ENCODE data around the gene LRRK2. TPM values are rescaled to one million over a fixed set of nuclear protein-coding genes. Genes with fewer than 3 reads are reported as not detected.

The LRRK2 gene
- total RNA-seq, 1 donor from 2014 or later = 0.52 TPM

GRCh38 chr12:40327535-40327934 lies 102.7 kb downstream of the LRRK2 start:
- TF ChIP-seq CTCF (conservative IDR thresholded peaks at IDR 0.05; ENCODE audit: low read depth, low read length) = no peak
- H3K4me3 ChIP-seq (ENCODE audit: low read depth, low read length) = no peak overlapping the region
- DNase-seq (ENCODE audit: low read depth) = no peak

GRCh38 chr12:40330180-40330579 lies 105.4 kb downstream of the LRRK2 start:
- no peak for DNase-seq (ENCODE audit: low read depth)
- no peak overlapping the region for H3K4me3 ChIP-seq (ENCODE audit: low read depth, low read length)
- no peak for TF ChIP-seq CTCF (conservative IDR thresholded peaks at IDR 0.05; ENCODE audit: low read depth, low read length)

GRCh38 chr12:40331886-40332285 lies 107.1 kb downstream of the LRRK2 start:
- DNase-seq (ENCODE audit: low read depth) = no peak
- H3K4me3 ChIP-seq (ENCODE audit: low read depth, low read length) = no peak overlapping the region
- no peak for TF ChIP-seq CTCF (conservative IDR thresholded peaks at IDR 0.05; ENCODE audit: low read depth, low read length)

- DNase-seq (ENCODE audit: low read depth) = no peak
- no peak for TF ChIP-seq CTCF (conservative IDR thresholded peaks at IDR 0.05; ENCODE audit: low read depth, low read length)
- no peak overlapping the region for H3K4me3 ChIP-seq (ENCODE audit: low read depth, low read length)
These were observed 111.2 kb downstream of the LRRK2 start for GRCh38 chr12:40335991-40336390.

GRCh38 chr12:40336573-40337199 lies 111.9 kb downstream of the LRRK2 start:
- no peak overlapping the region for H3K4me3 ChIP-seq (ENCODE audit: low read depth, low read length)
- TF ChIP-seq CTCF (conservative IDR thresholded peaks at IDR 0.05; ENCODE audit: low read depth, low read length) = peak; percentile 49
- DNase-seq (ENCODE audit: low read depth) = no peak

GRCh38 chr12:40338071-40338470 lies 113.3 kb downstream of the LRRK2 start:
- no peak overlapping the region for H3K4me3 ChIP-seq (ENCODE audit: low read depth, low read length)
- no peak for DNase-seq (ENCODE audit: low read depth)
- TF ChIP-seq CTCF (conservative IDR thresholded peaks at IDR 0.05; ENCODE audit: low read depth, low read length) = no peak

GRCh38 chr12:40338621-40339020 lies 113.8 kb downstream of the LRRK2 start:
- no peak for TF ChIP-seq CTCF (conservative IDR thresholded peaks at IDR 0.05; ENCODE audit: low read depth, low read length)
- H3K4me3 ChIP-seq (ENCODE audit: low read depth, low read length) = no peak overlapping the region
- DNase-seq (ENCODE audit: low read depth) = no peak

Data from epithelial cell of proximal tubule (primary cell).